ENCODE results near the gene TRPM8. TPM values are rescaled to one million over a fixed set of nuclear protein-coding genes. Genes with fewer than 3 reads are reported as not detected.

The TRPM8 gene
- total RNA-seq, 1 donor from 2014 or later, result not detected

DNA sequence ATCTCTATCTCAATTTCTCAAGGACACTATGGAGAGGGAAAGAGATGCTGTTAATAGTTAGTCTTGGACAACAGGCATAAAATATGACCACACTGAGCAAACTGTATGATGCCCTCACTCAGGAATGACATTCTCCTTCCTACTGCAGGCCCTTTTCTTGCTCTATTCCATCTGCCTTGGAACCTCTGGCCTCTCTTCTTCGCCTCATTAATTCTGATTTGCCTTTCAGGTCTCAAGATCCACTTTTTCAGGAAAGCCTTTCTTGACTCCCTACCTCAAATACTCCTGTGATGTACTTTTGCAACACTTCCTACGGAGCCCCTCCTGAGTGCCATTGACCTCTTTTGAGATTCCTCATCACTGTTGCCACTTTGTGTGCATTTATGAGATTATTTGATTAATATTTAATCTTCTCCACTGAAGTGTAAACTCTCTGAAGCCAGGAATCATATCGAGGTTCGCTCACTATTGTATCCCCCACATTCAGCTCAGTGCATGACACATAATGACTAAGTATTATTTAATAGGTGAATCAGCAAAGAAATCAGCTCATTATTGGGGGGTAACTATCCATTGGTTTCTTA lies 112.1 kb downstream of the TRPM8 start:
- TF ChIP-seq, protein P1, sequence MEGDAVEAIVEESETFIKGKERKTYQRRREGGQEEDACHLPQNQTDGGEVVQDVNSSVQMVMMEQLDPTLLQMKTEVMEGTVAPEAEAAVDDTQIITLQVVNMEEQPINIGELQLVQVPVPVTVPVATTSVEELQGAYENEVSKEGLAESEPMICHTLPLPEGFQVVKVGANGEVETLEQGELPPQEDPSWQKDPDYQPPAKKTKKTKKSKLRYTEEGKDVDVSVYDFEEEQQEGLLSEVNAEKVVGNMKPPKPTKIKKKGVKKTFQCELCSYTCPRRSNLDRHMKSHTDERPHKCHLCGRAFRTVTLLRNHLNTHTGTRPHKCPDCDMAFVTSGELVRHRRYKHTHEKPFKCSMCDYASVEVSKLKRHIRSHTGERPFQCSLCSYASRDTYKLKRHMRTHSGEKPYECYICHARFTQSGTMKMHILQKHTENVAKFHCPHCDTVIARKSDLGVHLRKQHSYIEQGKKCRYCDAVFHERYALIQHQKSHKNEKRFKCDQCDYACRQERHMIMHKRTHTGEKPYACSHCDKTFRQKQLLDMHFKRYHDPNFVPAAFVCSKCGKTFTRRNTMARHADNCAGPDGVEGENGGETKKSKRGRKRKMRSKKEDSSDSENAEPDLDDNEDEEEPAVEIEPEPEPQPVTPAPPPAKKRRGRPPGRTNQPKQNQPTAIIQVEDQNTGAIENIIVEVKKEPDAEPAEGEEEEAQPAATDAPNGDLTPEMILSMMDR (IDR thresholded peaks at IDR 0.05; ENCODE audit: insufficient read depth, low read length, severe bottlenecking), result no peak
- FAIRE-seq, result no peak
- peak; percentile 27 for DNase-seq (ENCODE audit: low read depth)
- Histone ChIP-seq H3K27me3 (ENCODE audit: control insufficient read depth, insufficient read depth, low read length) (no peaks in the 10 kb centered on the region), H3K36me3 (ENCODE audit: control insufficient read depth, insufficient read depth, low read length) (no peaks in the 10 kb centered on the region), H3K4me3 (ENCODE audit: low read depth, low read length) (no peak overlapping the region)

DNA sequence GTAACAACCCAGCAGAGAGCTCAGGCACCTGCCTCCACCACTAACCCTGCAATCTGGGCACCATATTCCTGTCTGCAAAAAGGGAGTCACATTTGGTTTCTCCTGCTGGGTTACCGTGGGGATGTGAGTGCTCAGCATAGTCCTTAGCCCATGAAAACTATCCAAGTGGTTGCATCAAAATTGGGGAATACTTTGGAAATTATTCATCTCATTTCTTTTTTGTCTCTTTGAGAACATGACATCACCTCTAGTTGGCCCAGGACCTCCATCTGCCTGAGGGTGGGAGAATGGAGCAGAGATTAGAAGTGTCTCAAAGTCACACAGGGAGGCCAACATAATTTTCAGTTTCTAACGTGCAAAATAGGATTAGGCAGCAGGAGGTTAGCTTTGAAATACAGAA lies 114.0 kb downstream of the TRPM8 start:
- H3K4me3 ChIP-seq (ENCODE audit: low read depth, low read length), result no peak overlapping the region
- H3K36me3 ChIP-seq (ENCODE audit: control insufficient read depth, insufficient read depth, low read length), result no peaks in the 10 kb centered on the region
- TF ChIP-seq, protein P1 (IDR thresholded peaks at IDR 0.05; ENCODE audit: insufficient read depth, low read length, severe bottlenecking), result no peak
- DNase-seq (ENCODE audit: low read depth) (no peak), FAIRE-seq (no peak)
- H3K27me3 ChIP-seq (ENCODE audit: control insufficient read depth, insufficient read depth, low read length), result no peaks in the 10 kb centered on the region

DNA sequence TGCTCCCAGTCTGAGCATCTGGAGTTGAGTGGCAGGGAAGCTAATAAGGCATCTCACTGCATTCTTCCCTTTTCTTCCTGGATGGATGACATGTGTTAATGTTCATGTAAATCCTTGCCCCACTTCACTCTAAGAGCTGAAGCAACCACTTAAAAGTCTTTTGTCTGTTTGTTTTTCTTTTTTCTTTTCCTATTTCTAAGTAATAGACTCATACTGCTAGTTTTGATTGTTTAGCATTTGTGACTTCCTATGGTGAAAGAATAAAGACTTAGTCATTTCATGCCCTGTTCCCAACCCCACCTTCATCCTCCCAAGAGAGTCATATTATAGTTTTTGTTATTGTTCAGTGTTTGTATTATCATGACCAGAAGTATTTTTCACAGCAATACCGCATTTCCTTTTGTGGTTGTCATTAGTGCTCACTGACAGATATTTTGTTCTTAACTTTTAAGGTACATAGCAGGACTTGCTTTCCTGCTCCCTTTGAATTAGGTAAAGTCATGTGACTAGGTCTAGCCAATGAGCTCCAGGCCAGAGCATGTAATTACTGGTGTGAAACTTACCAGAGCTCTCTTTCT lies 115.2 kb downstream of the TRPM8 start:
- peak; percentile 91 for DNase-seq (ENCODE audit: low read depth)
- Histone ChIP-seq H3K36me3 (ENCODE audit: control insufficient read depth, insufficient read depth, low read length) (no peaks in the 10 kb centered on the region), H3K27me3 (ENCODE audit: control insufficient read depth, insufficient read depth, low read length) (no peaks in the 10 kb centered on the region), H3K4me3 (ENCODE audit: low read depth, low read length) (no peak overlapping the region)
- TF ChIP-seq, protein P1 (IDR thresholded peaks at IDR 0.05; ENCODE audit: insufficient read depth, low read length, severe bottlenecking), result no peak
- no peak for FAIRE-seq

DNA sequence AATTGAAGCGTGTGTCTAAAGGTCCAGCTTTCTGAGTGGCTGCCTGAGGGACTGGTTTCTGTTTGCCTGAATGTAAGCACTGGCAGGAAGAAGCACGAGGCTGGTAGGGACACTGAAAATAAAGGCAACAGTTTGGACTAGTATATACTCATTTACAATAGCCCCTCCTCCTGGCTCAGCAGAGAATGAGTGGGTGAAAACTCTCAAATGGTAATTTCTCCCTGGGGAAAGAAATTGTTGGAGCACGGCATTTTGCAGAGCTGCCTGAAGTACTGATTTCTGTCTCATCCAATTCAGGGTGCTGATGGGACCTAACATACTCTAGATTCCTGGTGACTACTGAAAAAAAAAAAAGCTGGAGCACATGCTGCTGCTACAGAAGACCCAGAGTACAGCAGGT lies 116.0 kb downstream of the TRPM8 start:
- Histone ChIP-seq H3K4me3 (ENCODE audit: low read depth, low read length) (no peak overlapping the region), H3K27me3 (ENCODE audit: control insufficient read depth, insufficient read depth, low read length) (no peaks in the 10 kb centered on the region), H3K36me3 (ENCODE audit: control insufficient read depth, insufficient read depth, low read length) (no peaks in the 10 kb centered on the region)
- no peak for FAIRE-seq
- TF ChIP-seq, protein P1 (IDR thresholded peaks at IDR 0.05; ENCODE audit: insufficient read depth, low read length, severe bottlenecking), result no peak
- DNase-seq (ENCODE audit: low read depth), result no peak

DNA sequence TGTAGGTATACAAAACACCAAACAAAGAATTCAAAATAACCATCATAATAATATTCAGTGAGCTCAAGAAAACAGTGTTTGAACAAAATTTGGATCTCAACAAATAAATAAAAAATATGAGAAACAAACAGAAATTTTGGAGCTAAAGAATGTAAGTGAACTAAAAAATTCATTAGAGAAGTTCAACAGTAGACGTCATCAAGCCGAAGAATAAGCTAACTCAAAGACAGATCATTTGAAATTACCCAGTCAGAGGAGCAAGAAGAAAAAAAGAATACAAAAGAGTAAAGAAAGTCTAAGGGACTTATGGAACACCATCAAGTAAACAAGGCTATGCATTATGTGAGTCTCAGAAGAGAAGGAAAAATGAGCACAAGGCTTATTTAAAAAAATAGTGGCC lies 116.7 kb downstream of the TRPM8 start:
- no peak overlapping the region for H3K4me3 ChIP-seq (ENCODE audit: low read depth, low read length)
- no peaks in the 10 kb centered on the region for H3K36me3 ChIP-seq (ENCODE audit: control insufficient read depth, insufficient read depth, low read length)
- H3K27me3 ChIP-seq (ENCODE audit: control insufficient read depth, insufficient read depth, low read length), result no peaks in the 10 kb centered on the region
- TF ChIP-seq, protein P1 (IDR thresholded peaks at IDR 0.05; ENCODE audit: insufficient read depth, low read length, severe bottlenecking), result no peak
- FAIRE-seq, result no peak
- DNase-seq (ENCODE audit: low read depth), result no peak

All from bronchial epithelial cell (primary cell).